Activated T-cell treated with anti-CD3 and anti-CD28 coated beads for 4 hours (primary cell): Measurements from ENCODE around the gene RASA2.

Experiments
- DNase-seq: peaks from one replicate; pipeline ENCODE4 v3.0.0-alpha.2; 2020

RASA2 gene

GRCh38 chr3:141486746-141487520 lies at the start of gene RASA2:
Gene RASA2 (plus strand): TSS chr3:141487027. CDS start chr3:141487084, 57 bp downstream.
- peak; percentile 50 for DNase-seq

GRCh38 chr3:141439589-141439988 lies 47.2 kb upstream of the RASA2 start:
- DNase-seq = no peak

- DNase-seq = no peak
These were observed 45.9 kb upstream of the RASA2 start for GRCh38 chr3:141440942-141441341.

- DNase-seq = peak; percentile 71
These were observed 45.2 kb upstream of the RASA2 start for GRCh38 chr3:141441381-141442364.

GRCh38 chr3:141442446-141442845 lies 44.4 kb upstream of the RASA2 start:
- no peak for DNase-seq

GRCh38 chr3:141442914-141443313 lies 43.9 kb upstream of the RASA2 start:
- DNase-seq = no peak

GRCh38 chr3:141444586-141445285 lies 42.1 kb upstream of the RASA2 start:
- DNase-seq = no peak

GRCh38 chr3:141445990-141446389 lies 40.8 kb upstream of the RASA2 start:
- no peak for DNase-seq

- DNase-seq = no peak
These were observed 40.1 kb upstream of the RASA2 start for GRCh38 chr3:141446737-141447136.

- DNase-seq = no peak
These were observed 39.4 kb upstream of the RASA2 start for GRCh38 chr3:141447383-141447782.

- DNase-seq = no peak
These were observed 38.1 kb upstream of the RASA2 start for GRCh38 chr3:141448606-141449220.

GRCh38 chr3:141449424-141449823 lies 37.4 kb upstream of the RASA2 start:
- DNase-seq = no peak

GRCh38 chr3:141450727-141451375 lies 36.0 kb upstream of the RASA2 start:
- DNase-seq = no peak

- no peak for DNase-seq
These were observed 34.8 kb upstream of the RASA2 start for GRCh38 chr3:141452045-141452444.

GRCh38 chr3:141452773-141453172 lies 34.1 kb upstream of the RASA2 start:
- DNase-seq = no peak

- DNase-seq = no peak
These were observed 32.8 kb upstream of the RASA2 start for GRCh38 chr3:141454054-141454453.

- DNase-seq = peak; percentile 5
These were observed 31.8 kb upstream of the RASA2 start for GRCh38 chr3:141454906-141455602.

- no peak for DNase-seq
These were observed 31.1 kb upstream of the RASA2 start for GRCh38 chr3:141455603-141456300.

GRCh38 chr3:141456301-141456625 lies 30.6 kb upstream of the RASA2 start:
- DNase-seq = no peak

GRCh38 chr3:141457624-141458236 lies 29.1 kb upstream of the RASA2 start:
- no peak for DNase-seq

- no peak for DNase-seq
These were observed 27.8 kb upstream of the RASA2 start for GRCh38 chr3:141459008-141459407.
